GM12878 (cell line): ENCODE results near the gene GALK1.

Experiments used
- ASH2L ChIP-seq: fragments of 300-600, 200-600 bp; sonication (generic); IDR thresholded peaks from 2 replicates; pipeline ENCODE4 v1.6.1; 2017; ENCODE audit warnings: low read depth, mild to moderate bottlenecking, borderline replicate concordance
- CBFB ChIP-seq: IDR thresholded peaks from 2 replicates; pipeline ENCODE4 v1.6.1; 2016; ENCODE audit warnings: antibody characterized with exemption, low read depth
- CEBPB ChIP-seq, 2 experiments: fragments of 150-350 bp in 1 of 2; IDR thresholded peaks; 2 replicates each; pipeline ENCODE4 v1.6.1; 2012 to 2014; ENCODE audit warnings: low read depth in 2 of 2, low read length in 2 of 2, borderline replicate concordance in 1 of 2, inconsistent platforms in 1 of 2
- CHD2 ChIP-seq: IDR thresholded peaks from 2 replicates; pipeline ENCODE4 v1.6.1; 2011; ENCODE audit warnings: low read depth, low read length, improper control_type of control experiment, borderline replicate concordance
- CTCF ChIP-seq, 3 experiments: IDR thresholded peaks in 2 of 3; conservative IDR thresholded peaks in 1 of 3; 2 replicates each; pipeline ENCODE4 v1.5.1; 2011; ENCODE audit warnings: low read depth in 3 of 3, low read length in 3 of 3, mild to moderate bottlenecking in 3 of 3, control low read depth in 2 of 3, moderate library complexity in 2 of 3, inconsistent platforms in 1 of 3, mixed read lengths in 1 of 3; ENCODE audit not compliant: control insufficient read depth in 2 of 3, insufficient read depth in 1 of 3; ENCODE audit errors: extremely low read depth in 1 of 3
- EP300 ChIP-seq, 2 experiments: fragments of 150-350 bp in 1 of 2; IDR thresholded peaks; 2 replicates each; pipeline ENCODE4 v1.6.1; 2011 to 2012; ENCODE audit warnings: low read depth in 2 of 2, low read length in 2 of 2, borderline replicate concordance in 1 of 2, improper control_type of control experiment in 1 of 2, inconsistent platforms in 1 of 2; ENCODE audit not compliant: control insufficient read depth in 1 of 2
- POLR2A ChIP-seq: IDR thresholded peaks from 2 replicates; pipeline ENCODE4 v1.6.1; 2011; ENCODE audit warnings: low read depth, mild to moderate bottlenecking, low read length
- TCF12 ChIP-seq: IDR thresholded peaks from 2 replicates; pipeline ENCODE4 v1.6.1; 2011; ENCODE audit warnings: low read depth, mild to moderate bottlenecking, low read length
- ZBTB40 ChIP-seq: fragments of 450-650 bp; IDR thresholded peaks from 2 replicates; pipeline ENCODE4 v1.6.1; 2016; ENCODE audit warnings: mild to moderate bottlenecking, moderate library complexity, borderline replicate concordance
- ZZZ3 ChIP-seq: IDR thresholded peaks from 2 replicates; pipeline ENCODE4 v1.6.1; 2011; ENCODE audit warnings: low read depth; ENCODE audit not compliant: control insufficient read depth, insufficient read length
- TF ChIP-seq, protein P1 (sequence below): IDR thresholded peaks from 2 replicates; pipeline ENCODE4 v1.6.1; 2011; ENCODE audit warnings: low read depth, mild to moderate bottlenecking, low read length, moderate library complexity, borderline replicate concordance; ENCODE audit errors: extremely low read depth
- TF ChIP-seq, protein P2 (sequence below): IDR thresholded peaks from 2 replicates; pipeline ENCODE4 v1.6.1; 2012; ENCODE audit warnings: low read depth, low read length, improper control_type of control experiment
- TF ChIP-seq, protein P3 (sequence below): fragments of 450-650 bp; IDR thresholded peaks from 2 replicates; pipeline ENCODE4 v1.6.1; 2016; ENCODE audit warnings: mild to moderate bottlenecking

- TF ChIP-seq ZZZ3 (no peak), EP300 (IDR thresholded peaks at IDR 0.05; ENCODE audit: borderline replicate concordance in 1 of 2, control insufficient read depth in 1 of 2, low read depth in 2 of 2, low read length in 2 of 2) (no peak), ZBTB40 (no peak), CEBPB (IDR thresholded peaks at IDR 0.05; ENCODE audit: borderline replicate concordance in 1 of 2, low read depth in 2 of 2, low read length in 2 of 2) (no peak), CTCF (IDR thresholded peaks at IDR 0.05 in 2 of 3, conservative IDR thresholded peaks at IDR 0.05 in 1 of 3; ENCODE audit: control insufficient read depth in 2 of 3, extremely low read depth in 1 of 3, insufficient read depth in 1 of 3, low read depth in 3 of 3, low read length in 3 of 3) (no peak), TCF12 (no peak), CBFB (no peak), POLR2A (no peak), CHD2 (no peak), ASH2L (no peak)
- TF ChIP-seq, protein P1, sequence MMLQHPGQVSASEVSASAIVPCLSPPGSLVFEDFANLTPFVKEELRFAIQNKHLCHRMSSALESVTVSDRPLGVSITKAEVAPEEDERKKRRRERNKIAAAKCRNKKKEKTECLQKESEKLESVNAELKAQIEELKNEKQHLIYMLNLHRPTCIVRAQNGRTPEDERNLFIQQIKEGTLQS, result no peak
- TF ChIP-seq, protein P2, sequence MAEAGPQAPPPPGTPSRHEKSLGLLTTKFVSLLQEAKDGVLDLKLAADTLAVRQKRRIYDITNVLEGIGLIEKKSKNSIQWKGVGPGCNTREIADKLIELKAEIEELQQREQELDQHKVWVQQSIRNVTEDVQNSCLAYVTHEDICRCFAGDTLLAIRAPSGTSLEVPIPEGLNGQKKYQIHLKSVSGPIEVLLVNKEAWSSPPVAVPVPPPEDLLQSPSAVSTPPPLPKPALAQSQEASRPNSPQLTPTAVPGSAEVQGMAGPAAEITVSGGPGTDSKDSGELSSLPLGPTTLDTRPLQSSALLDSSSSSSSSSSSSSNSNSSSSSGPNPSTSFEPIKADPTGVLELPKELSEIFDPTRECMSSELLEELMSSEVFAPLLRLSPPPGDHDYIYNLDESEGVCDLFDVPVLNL, result no peak
- TF ChIP-seq, protein P3, sequence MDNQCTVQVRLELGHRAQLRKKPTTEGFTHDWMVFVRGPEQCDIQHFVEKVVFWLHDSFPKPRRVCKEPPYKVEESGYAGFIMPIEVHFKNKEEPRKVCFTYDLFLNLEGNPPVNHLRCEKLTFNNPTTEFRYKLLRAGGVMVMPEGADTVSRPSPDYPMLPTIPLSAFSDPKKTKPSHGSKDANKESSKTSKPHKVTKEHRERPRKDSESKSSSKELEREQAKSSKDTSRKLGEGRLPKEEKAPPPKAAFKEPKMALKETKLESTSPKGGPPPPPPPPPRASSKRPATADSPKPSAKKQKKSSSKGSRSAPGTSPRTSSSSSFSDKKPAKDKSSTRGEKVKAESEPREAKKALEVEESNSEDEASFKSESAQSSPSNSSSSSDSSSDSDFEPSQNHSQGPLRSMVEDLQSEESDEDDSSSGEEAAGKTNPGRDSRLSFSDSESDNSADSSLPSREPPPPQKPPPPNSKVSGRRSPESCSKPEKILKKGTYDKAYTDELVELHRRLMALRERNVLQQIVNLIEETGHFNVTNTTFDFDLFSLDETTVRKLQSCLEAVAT, result no peak
Measured at GRCh38 chr17:75734674-75735294, 30.2 kb downstream of the GALK1 start.
